ENCODE results near the gene C1orf159.

DNA sequence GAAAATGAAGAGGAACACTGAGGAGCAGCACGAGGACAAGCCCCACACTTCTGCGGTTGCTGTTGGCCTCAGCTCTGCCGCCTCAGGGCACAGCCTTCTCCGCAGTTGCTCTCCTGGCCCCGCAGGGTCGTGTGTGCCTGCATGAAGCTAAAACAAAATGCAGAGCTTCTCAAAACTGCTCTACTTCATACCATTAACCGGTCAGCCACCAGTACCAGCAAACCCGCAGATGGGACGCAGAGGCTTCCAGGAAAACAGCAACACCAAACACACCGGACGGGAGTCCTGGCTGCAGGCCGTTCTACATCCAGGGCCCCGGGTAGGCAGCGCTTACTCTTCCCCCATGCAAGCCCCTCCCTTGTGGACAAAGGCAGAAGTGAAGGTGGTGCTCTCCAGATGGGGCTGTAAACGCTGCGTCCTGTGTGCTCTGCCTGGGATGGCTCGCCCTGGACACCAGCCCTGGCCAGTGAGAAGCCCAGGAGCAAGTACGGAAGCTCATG, 7.1 kb upstream of the C1orf159 start:
- TF ChIP-seq, protein P1, sequence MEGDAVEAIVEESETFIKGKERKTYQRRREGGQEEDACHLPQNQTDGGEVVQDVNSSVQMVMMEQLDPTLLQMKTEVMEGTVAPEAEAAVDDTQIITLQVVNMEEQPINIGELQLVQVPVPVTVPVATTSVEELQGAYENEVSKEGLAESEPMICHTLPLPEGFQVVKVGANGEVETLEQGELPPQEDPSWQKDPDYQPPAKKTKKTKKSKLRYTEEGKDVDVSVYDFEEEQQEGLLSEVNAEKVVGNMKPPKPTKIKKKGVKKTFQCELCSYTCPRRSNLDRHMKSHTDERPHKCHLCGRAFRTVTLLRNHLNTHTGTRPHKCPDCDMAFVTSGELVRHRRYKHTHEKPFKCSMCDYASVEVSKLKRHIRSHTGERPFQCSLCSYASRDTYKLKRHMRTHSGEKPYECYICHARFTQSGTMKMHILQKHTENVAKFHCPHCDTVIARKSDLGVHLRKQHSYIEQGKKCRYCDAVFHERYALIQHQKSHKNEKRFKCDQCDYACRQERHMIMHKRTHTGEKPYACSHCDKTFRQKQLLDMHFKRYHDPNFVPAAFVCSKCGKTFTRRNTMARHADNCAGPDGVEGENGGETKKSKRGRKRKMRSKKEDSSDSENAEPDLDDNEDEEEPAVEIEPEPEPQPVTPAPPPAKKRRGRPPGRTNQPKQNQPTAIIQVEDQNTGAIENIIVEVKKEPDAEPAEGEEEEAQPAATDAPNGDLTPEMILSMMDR (IDR thresholded peaks at IDR 0.05), result no peak
- TF ChIP-seq EP300 (IDR thresholded peaks at IDR 0.05), result no peak
- TF ChIP-seq, protein P2, sequence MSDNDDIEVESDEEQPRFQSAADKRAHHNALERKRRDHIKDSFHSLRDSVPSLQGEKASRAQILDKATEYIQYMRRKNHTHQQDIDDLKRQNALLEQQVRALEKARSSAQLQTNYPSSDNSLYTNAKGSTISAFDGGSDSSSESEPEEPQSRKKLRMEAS (IDR thresholded peaks at IDR 0.05), result no peak
- TF ChIP-seq RNF2 (IDR thresholded peaks at IDR 0.05; ENCODE audit: borderline replicate concordance, low read depth), result no peak
- no peak for TF ChIP-seq HOXA7 (CRISPR knock-in tag; IDR thresholded peaks at IDR 0.05)
- TF ChIP-seq, protein P3, sequence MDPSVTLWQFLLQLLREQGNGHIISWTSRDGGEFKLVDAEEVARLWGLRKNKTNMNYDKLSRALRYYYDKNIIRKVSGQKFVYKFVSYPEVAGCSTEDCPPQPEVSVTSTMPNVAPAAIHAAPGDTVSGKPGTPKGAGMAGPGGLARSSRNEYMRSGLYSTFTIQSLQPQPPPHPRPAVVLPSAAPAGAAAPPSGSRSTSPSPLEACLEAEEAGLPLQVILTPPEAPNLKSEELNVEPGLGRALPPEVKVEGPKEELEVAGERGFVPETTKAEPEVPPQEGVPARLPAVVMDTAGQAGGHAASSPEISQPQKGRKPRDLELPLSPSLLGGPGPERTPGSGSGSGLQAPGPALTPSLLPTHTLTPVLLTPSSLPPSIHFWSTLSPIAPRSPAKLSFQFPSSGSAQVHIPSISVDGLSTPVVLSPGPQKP (IDR thresholded peaks at IDR 0.05; ENCODE audit: low read depth, low read length), result no peak
- TF ChIP-seq NPAS2 (CRISPR knock-in tag; IDR thresholded peaks at IDR 0.05; ENCODE audit: borderline replicate concordance), result no peak
- no peak for TF ChIP-seq CHD4 (IDR thresholded peaks at IDR 0.05; ENCODE audit: borderline replicate concordance)
- no peak for TF ChIP-seq POLR2A (IDR thresholded peaks at IDR 0.05; ENCODE audit: low read length)
- no peak for TF ChIP-seq SMC3 (IDR thresholded peaks at IDR 0.05)
- TF ChIP-seq, protein P4, sequence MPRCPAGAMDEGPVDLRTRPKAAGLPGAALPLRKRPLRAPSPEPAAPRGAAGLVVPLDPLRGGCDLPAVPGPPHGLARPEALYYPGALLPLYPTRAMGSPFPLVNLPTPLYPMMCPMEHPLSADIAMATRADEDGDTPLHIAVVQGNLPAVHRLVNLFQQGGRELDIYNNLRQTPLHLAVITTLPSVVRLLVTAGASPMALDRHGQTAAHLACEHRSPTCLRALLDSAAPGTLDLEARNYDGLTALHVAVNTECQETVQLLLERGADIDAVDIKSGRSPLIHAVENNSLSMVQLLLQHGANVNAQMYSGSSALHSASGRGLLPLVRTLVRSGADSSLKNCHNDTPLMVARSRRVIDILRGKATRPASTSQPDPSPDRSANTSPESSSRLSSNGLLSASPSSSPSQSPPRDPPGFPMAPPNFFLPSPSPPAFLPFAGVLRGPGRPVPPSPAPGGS (IDR thresholded peaks at IDR 0.05), result no peak
- no peak for TF ChIP-seq RAD21 (conservative IDR thresholded peaks at IDR 0.05 in 1 of 2, IDR thresholded peaks at IDR 0.05 in 1 of 2)
